ENCODE data around the gene VWA1. TPM values are rescaled to one million over a fixed set of nuclear protein-coding genes. Genes with fewer than 3 reads are reported as not detected.
"Not testable (repeated sequence)": the region's sequence is repeated elsewhere in the genome, so short reads cannot be mapped to it uniquely, and the experiment has no call there.

Gene VWA1
- total RNA-seq, 1 experiment from 2014 or later: 35.5 TPM

GRCh38 chr1:1410238-1410637 is 25.3 kb upstream of the VWA1 start:
- Mint-ChIP-seq H3K4me1 (peaks cover 42% of the 10 kb centered on the region), H3K36me3 (peaks cover 28% of the 10 kb centered on the region), H3K4me3 (peak overlapping the region; percentile 87), H3K9me3 (peaks cover 19% of the 10 kb centered on the region), H3K27ac (peak overlapping the region; percentile 100)
- ChIA-PET CTCF (interaction anchor here (0.7 to 1.7 kb wide), 8 partner anchors 8 to 31 kb away, joined by 3 to 11 read pairs (median 4); partner anchors contain the start of gene CCNL2), POLR2A (interaction anchor here (0.5 to 1.1 kb wide), 4 partner anchors 8 to 48 kb away, joined by 3 to 4 read pairs (median 4); no protein-coding TSS in a partner anchor)
- not testable (repeated sequence) for DNase-seq (ENCODE audit: low spot score); H3K27me3 Mint-ChIP-seq (ENCODE audit: low read depth); ATAC-seq
- 0 out of 2 replicates have a peak, but pooled peaks have one; percentile 24 for TF ChIP-seq USF2 (CRISPR knock-in tag; IDR thresholded peaks at IDR 0.05)

GRCh38 chr1:1411626-1412025 is 23.9 kb upstream of the VWA1 start:
- H3K27ac Mint-ChIP-seq: peak overlapping the region; percentile 77

GRCh38 chr1:1412311-1412902 is 23.1 kb upstream of the VWA1 start:
- Mint-ChIP-seq H3K9me3 (peaks cover 19% of the 10 kb centered on the region), H3K27ac (peak overlapping the region; percentile 29; the same call in 1 of the 2 replicates), H3K4me1 (peaks cover 38% of the 10 kb centered on the region), H3K36me3 (peaks cover 19% of the 10 kb centered on the region)
- ATAC-seq; POLR2A ChIA-PET; CTCF ChIA-PET; DNase-seq (ENCODE audit: low spot score); H3K27me3 Mint-ChIP-seq (ENCODE audit: low read depth); H3K4me3 Mint-ChIP-seq: not testable (repeated sequence)

More at GRCh38 chr1:1411626-1412025, 23.9 kb upstream of the VWA1 start:
- Mint-ChIP-seq H3K9me3 (peaks cover 19% of the 10 kb centered on the region), H3K4me3 (no peak overlapping the region), H3K27me3 (ENCODE audit: low read depth) (peaks cover 4% of the 10 kb centered on the region; the same call in 1 of the 2 replicates), H3K36me3 (peaks cover 19% of the 10 kb centered on the region), H3K4me1 (peaks cover 37% of the 10 kb centered on the region)
- ChIA-PET CTCF (interaction anchor here (1.4 to 1.7 kb wide), 3 partner anchors 9 to 21 kb away, joined by 4 to 11 read pairs (median 7); partner anchors contain the start of gene CCNL2), POLR2A (no interaction called here)
- no peak for ATAC-seq
- no peak for DNase-seq (ENCODE audit: low spot score)
- TF ChIP-seq ZNF281 (CRISPR knock-in tag; IDR thresholded peaks at IDR 0.05): no peak
- no peak for TF ChIP-seq GTF2I (CRISPR knock-in tag; conservative IDR thresholded peaks at IDR 0.05)

- POLR2A ChIA-PET: no interaction called here
- no peak for TF ChIP-seq ZNF532 (CRISPR knock-in tag; IDR thresholded peaks at IDR 0.05; ENCODE audit: borderline replicate concordance)
- no peak for TF ChIP-seq NFE2L1 (CRISPR knock-in tag; IDR thresholded peaks at IDR 0.05)
- TF ChIP-seq NFYB (CRISPR knock-in tag; conservative IDR thresholded peaks at IDR 0.05; ENCODE audit: low read depth): no peak
- no peak for TF ChIP-seq AFF4 (CRISPR knock-in tag; IDR thresholded peaks at IDR 0.05; ENCODE audit: borderline replicate concordance)
- TF ChIP-seq ZNF138 (CRISPR knock-in tag; conservative IDR thresholded peaks at IDR 0.05): no peak
- TF ChIP-seq CBFB (CRISPR knock-in tag; IDR thresholded peaks at IDR 0.05; ENCODE audit: low read depth): no peak
- no peak for TF ChIP-seq NR3C1 (CRISPR knock-in tag; conservative IDR thresholded peaks at IDR 0.05; ENCODE audit: low read depth)
- no peak for TF ChIP-seq ZNF512 (CRISPR knock-in tag; IDR thresholded peaks at IDR 0.05; ENCODE audit: borderline replicate concordance)
- no peak for TF ChIP-seq USF2 (CRISPR knock-in tag; IDR thresholded peaks at IDR 0.05)
Observed at GRCh38 chr1:1415751-1416150, 19.7 kb upstream of the VWA1 start.

More at GRCh38 chr1:1415751-1416150, 19.7 kb upstream of the VWA1 start:
- Mint-ChIP-seq H3K4me1 (peaks cover 24% of the 10 kb centered on the region), H3K9me3 (peaks cover 19% of the 10 kb centered on the region), H3K36me3 (peaks cover 12% of the 10 kb centered on the region), H3K27ac (0 out of 2 replicates have a peak overlapping the region, but pooled peaks have one; percentile 45), H3K4me3 (no peak overlapping the region), H3K27me3 (ENCODE audit: low read depth) (peaks cover 6% of the 10 kb centered on the region; the same call in 1 of the 2 replicates)
- ATAC-seq: no peak
- no peak for DNase-seq (ENCODE audit: low spot score)
- CTCF ChIA-PET: interaction anchor here (1.6 kb wide), 1 partner anchor 13 kb away, joined by 5 read pairs; no protein-coding TSS in a partner anchor
